ENCODE measurements around the gene RBBP9. TPM values are rescaled to one million over a fixed set of nuclear protein-coding genes. Genes with fewer than 3 reads are reported as not detected.

Gene RBBP9
- total and polyA plus RNA-seq, 10 donors: 2.8 to 13.4 (median 10.2) TPM

GRCh38 chr20:18496042-18496441, 983 bp downstream of the RBBP9 start:
- Histone ChIP-seq H3K4me3 (peak overlapping the region in 7 of 8 donors; percentile 44 to 86 (median 73)), H3K36me3 (peaks cover 0 to 27% (median 20%) of the 10 kb centered on the region in 6 donors), H3K9me3 (no peaks in the 10 kb centered on the region), H3K27ac (no peak overlapping the region), H3K4me1 (peaks cover 7 to 31% (median 18%) of the 10 kb centered on the region in 6 donors), H3K27me3 (replicated peaks in 1 of 7) (no peaks in the 10 kb centered on the region)
- no peak for DNase-seq
- TF ChIP-seq POLR2AphosphoS5 (IDR thresholded peaks at IDR 0.05): no peak
- TF ChIP-seq CTCF (IDR thresholded peaks at IDR 0.05 in 8 of 11, conservative IDR thresholded peaks at IDR 0.05 in 3 of 11): no peak
- TF ChIP-seq POLR2A (IDR thresholded peaks at IDR 0.05): no peak
- intact Hi-C loops (cut with DNase I; ENCODE audit: low total_unique reads): no loop called here
- 39 to 47% (median 42%) methylated on average over 7 of the region's 7 CpGs for WGBS, 5 donors

GRCh38 chr20:18488301-18488700, 8.7 kb downstream of the RBBP9 start:
- peaks cover 2 to 96% (median 57%) of the 10 kb centered on the region in 6 donors for H3K36me3 ChIP-seq
- 95 to 98% (median 97%) methylated on average over 3 of the region's 3 CpGs for WGBS, 5 donors
- intact Hi-C loops (cut with DNase I; ENCODE audit: low total_unique reads): no loop called here
- no peak overlapping the region for H3K4me3 ChIP-seq
- H3K27ac ChIP-seq: no peak overlapping the region
- no peaks in the 10 kb centered on the region for H3K27me3 ChIP-seq (replicated peaks in 1 of 7)
- no peak for DNase-seq
- H3K4me1 ChIP-seq: peaks cover 0 to under 1% (median 0%) of the 10 kb centered on the region in 6 donors
- no peaks in the 10 kb centered on the region for H3K9me3 ChIP-seq
- no peak for TF ChIP-seq CTCF (IDR thresholded peaks at IDR 0.05 in 8 of 11, conservative IDR thresholded peaks at IDR 0.05 in 3 of 11)
- no peak for TF ChIP-seq POLR2A (IDR thresholded peaks at IDR 0.05)
- no peak for TF ChIP-seq POLR2AphosphoS5 (IDR thresholded peaks at IDR 0.05)

- Histone ChIP-seq H3K27ac (no peak overlapping the region), H3K9me3 (no peaks in the 10 kb centered on the region), H3K27me3 (replicated peaks in 1 of 7) (no peaks in the 10 kb centered on the region), H3K4me3 (no peak overlapping the region), H3K36me3 (peaks cover 2 to 98% (median 64%) of the 10 kb centered on the region in 6 donors), H3K4me1 (no peaks in the 10 kb centered on the region)
- DNase-seq: no peak
- TF ChIP-seq POLR2A (IDR thresholded peaks at IDR 0.05) (no peak), POLR2AphosphoS5 (IDR thresholded peaks at IDR 0.05) (no peak), CTCF (IDR thresholded peaks at IDR 0.05 in 8 of 11, conservative IDR thresholded peaks at IDR 0.05 in 3 of 11) (no peak)
- whole genome bisulfite sequencing, 5 donors: 88 to 95% (median 95%) methylated on average over 4 of the region's 4 CpGs
- intact Hi-C loops (cut with DNase I; ENCODE audit: low total_unique reads): no loop called here
Observed at GRCh38 chr20:18481596-18481995, 15.4 kb downstream of the RBBP9 start.

- Histone ChIP-seq H3K27ac (no peak overlapping the region), H3K36me3 (peaks cover 5 to 100% (median 75%) of the 10 kb centered on the region in 6 donors), H3K9me3 (no peaks in the 10 kb centered on the region), H3K4me1 (no peaks in the 10 kb centered on the region), H3K27me3 (replicated peaks in 1 of 7) (no peaks in the 10 kb centered on the region), H3K4me3 (no peak overlapping the region)
- WGBS, 5 donors: 88 to 100% (median 96%) methylated on average over 1 of the region's 1 CpG
- intact Hi-C loops (cut with DNase I; ENCODE audit: low total_unique reads): no loop called here
- DNase-seq: no peak
- no peak for TF ChIP-seq POLR2AphosphoS5 (IDR thresholded peaks at IDR 0.05)
- TF ChIP-seq CTCF (IDR thresholded peaks at IDR 0.05 in 8 of 11, conservative IDR thresholded peaks at IDR 0.05 in 3 of 11): no peak
- TF ChIP-seq POLR2A (IDR thresholded peaks at IDR 0.05): no peak
Observed at GRCh38 chr20:18477821-18478220, 19.2 kb downstream of the RBBP9 start.
